GM18870 (cell line): ENCODE results near the gene LRRC7.

Experiments
- ATAC-seq: cut with Tn5 transposase; IDR thresholded peaks from one replicate; pipeline ENCODE4 v1.9.1; 2021; ENCODE audit warnings: moderate library complexity; ENCODE audit not compliant: unreplicated experiment

The LRRC7 gene

DNA sequence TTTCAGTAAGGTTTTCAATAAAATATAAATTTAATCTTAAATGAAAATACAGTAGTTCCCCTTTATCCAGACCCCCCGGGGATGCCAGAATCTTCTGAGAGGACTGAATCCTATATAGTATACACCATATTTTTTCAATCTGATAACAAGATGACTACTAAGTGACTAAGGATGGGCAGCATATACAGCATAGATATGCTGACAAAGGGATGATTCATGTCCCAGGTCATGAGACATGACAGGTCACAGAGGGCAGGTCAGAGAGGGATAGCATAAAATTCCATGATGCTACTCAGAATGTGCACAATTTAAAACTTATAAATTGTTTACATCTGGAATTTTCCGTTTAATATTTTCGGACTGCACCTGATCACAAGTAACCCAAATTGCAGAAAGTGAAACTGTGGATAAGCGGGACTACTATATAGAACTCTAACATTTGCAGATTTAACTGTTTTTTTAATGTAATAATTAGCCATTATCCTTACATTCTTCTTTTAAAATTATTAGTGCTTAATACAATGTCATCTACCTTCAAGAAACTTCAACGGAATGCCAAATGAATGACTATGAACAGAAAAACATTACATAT is 588.9 kb downstream of the LRRC7 start:
- no peak for ATAC-seq

DNA sequence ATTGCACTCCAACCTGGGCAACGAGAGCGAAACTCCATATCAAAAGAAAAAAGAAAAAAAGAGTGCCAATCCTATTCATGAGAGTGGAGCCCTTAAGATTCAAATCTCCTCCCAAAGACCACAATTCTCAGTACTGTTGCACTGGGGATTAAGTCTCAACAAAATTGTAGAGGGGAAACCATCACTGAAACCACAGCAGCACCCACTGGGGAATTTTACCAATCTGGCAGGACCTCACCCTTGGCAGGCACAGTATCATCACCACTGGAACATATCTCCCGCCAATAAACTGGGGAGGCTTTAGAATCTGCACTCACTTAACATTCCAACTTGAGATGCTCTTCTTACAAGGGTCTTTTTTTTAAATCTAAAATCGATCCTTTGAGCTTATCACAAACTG is 596.6 kb downstream of the LRRC7 start:
- no peak for ATAC-seq

DNA sequence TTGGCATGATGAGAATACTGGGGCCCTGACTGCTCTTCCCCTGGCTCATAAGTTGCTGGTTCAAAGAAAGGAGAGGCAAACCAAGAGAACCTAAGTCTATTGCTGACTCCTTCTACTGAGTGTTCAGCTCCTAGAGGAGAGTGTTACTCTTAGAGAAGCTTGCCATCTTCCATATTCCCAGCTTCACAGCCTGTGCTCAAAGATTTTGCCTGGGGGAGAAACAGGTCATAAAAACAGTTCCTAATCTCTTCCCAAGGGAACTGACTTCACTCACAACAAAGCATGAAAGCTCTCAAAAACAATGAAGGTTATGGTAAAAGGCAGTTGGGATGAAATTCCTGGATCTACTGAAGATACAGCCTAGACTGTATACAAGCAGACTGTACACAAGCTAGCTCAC is 600.6 kb downstream of the LRRC7 start:
- no peak for ATAC-seq

- ATAC-seq: peak; percentile 50
Measured at GRCh38 chr1:70169018-70169839, 601.5 kb downstream of the LRRC7 start.

DNA sequence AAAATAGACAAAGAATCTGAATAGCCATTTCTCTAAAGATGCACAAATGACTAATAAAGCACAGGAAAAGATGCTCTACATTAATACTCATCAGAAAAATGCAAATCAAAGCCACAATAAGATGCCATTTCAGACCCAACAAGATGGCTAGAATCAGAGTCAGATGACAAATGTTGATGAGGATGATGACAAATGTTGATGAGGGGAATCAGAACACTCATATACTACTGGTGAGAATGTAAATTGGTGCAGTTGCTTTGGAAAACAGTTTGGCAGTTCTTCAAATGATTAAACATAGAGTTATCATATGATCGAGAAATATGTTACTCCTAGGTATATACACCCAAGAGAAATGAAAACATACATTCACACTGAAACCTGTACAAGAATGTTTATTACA is 603.8 kb downstream of the LRRC7 start:
- ATAC-seq: no peak
